CD4-positive, CD25-positive, alpha-beta regulatory T cell (primary cell): ENCODE measurements around the gene YBX1. TPM values are rescaled to one million over a fixed set of nuclear protein-coding genes. Genes with fewer than 3 reads are reported as not detected.

ENCODE experiments used
- ATAC-seq, 2 donors: fragments of 150-1000 bp; cut with Tn5 transposase; one replicate each; pipeline ENCODE4 v1.10.0; 2021; ENCODE audit warnings: low read depth in 2 of 2, moderate number of reproducible peaks in 2 of 2, moderate library complexity in 1 of 2
- DNase-seq, 3 donors: peaks; one replicate each; pipeline versions ENCODE4 v3.0.0 to v3.0.0-alpha.2; 2012 to 2022; ENCODE audit warnings: mixed read lengths in 1 of 3
- H3K27ac ChIP-seq: one replicate; pipeline ENCODE4 v1.7.0; 2013; ENCODE audit warnings: mild to moderate bottlenecking, low read length; ENCODE audit not compliant: insufficient read depth, poor library complexity, severe bottlenecking
- H3K27me3 ChIP-seq: one replicate; pipeline ENCODE4 v1.7.0; 2013; ENCODE audit warnings: low read length; ENCODE audit not compliant: control insufficient read depth, insufficient read depth
- H3K36me3 ChIP-seq: one replicate; pipeline ENCODE4 v1.7.0; 2013; ENCODE audit warnings: mild to moderate bottlenecking, low read length, moderate library complexity; ENCODE audit not compliant: control insufficient read depth, insufficient read depth
- H3K4me1 ChIP-seq: 2 replicates; pipeline ENCODE4 v1.7.0; 2013; ENCODE audit warnings: mild to moderate bottlenecking, low read length; ENCODE audit not compliant: insufficient read depth, control insufficient read depth, poor library complexity, severe bottlenecking
- H3K4me3 ChIP-seq: one replicate; pipeline ENCODE4 v1.7.0; 2013; ENCODE audit warnings: low read depth, mild to moderate bottlenecking, low read length, moderate library complexity
- H3K9me3 ChIP-seq, 2 experiments: 1 replicate in 1 of 2; 2 replicates in 1 of 2; pipeline ENCODE4 v1.7.0; 2013; ENCODE audit warnings: low read length in 2 of 2, mild to moderate bottlenecking in 1 of 2, moderate library complexity in 1 of 2; ENCODE audit not compliant: control insufficient read depth in 2 of 2
- H3K27ac Mint-ChIP-seq, 3 donors: one replicate each; pipeline ENCODE4 v1.8.0; 2020 to 2022; ENCODE audit warnings: mild to moderate bottlenecking in 3 of 3, mixed read lengths in 3 of 3, moderate library complexity in 2 of 3
- H3K27me3 Mint-ChIP-seq: one replicate; pipeline ENCODE4 v1.8.0; 2022; ENCODE audit warnings: mild to moderate bottlenecking, mixed read lengths
- H3K36me3 Mint-ChIP-seq: one replicate; pipeline ENCODE4 v1.8.0; 2020; ENCODE audit warnings: mixed read lengths
- H3K4me1 Mint-ChIP-seq, 4 donors: one replicate each; pipeline ENCODE4 v1.8.0; 2020 to 2022; ENCODE audit warnings: mixed read lengths in 4 of 4, mild to moderate bottlenecking in 1 of 4
- H3K4me3 Mint-ChIP-seq, 4 donors: one replicate each; pipeline ENCODE4 v1.8.0; 2020 to 2022; ENCODE audit warnings: mild to moderate bottlenecking in 4 of 4, mixed read lengths in 4 of 4, moderate library complexity in 3 of 4
- H3K9me3 Mint-ChIP-seq, 7 donors: one replicate each; pipeline ENCODE4 v1.8.0; 2020 to 2022; ENCODE audit warnings: mixed read lengths in 7 of 7, mild to moderate bottlenecking in 3 of 7, moderate library complexity in 2 of 7
- polyA plus RNA-seq, 4 donors: library from polyadenylated mRNA; unstranded; fragments of 300-500 nt; fragmentation: Illumina TruSeq; gene quantifications; one replicate each; pipeline ENCODE4 v1.2.3, GENCODE V29; 2021
- total RNA-seq: library from RNA; stranded (reverse); gene quantifications from one replicate; pipeline ENCODE4 v1.2.3, GENCODE V29; 2022

YBX1 gene
- total and polyA plus RNA-seq, 5 donors from 2014 or later: 89.9 to 323 (median 95.5) TPM

GRCh38 chr1:42736152-42736551 is 53.9 kb downstream of the YBX1 start:
- Mint-ChIP-seq H3K9me3 (peaks cover 0 to 2% (median 0%) of the 10 kb centered on the region in 7 donors), H3K27ac (no peak overlapping the region), H3K4me1 (peaks cover 0 to 11% (median 2%) of the 10 kb centered on the region in 4 donors), H3K27me3 (peaks cover 4% of the 10 kb centered on the region), H3K36me3 (no peaks in the 10 kb centered on the region), H3K4me3 (no peak overlapping the region)
- Histone ChIP-seq H3K9me3 (no peaks in the 10 kb centered on the region), H3K27me3 (no peaks in the 10 kb centered on the region), H3K4me1 (no peaks in the 10 kb centered on the region), H3K4me3 (no peak overlapping the region), H3K36me3 (no peaks in the 10 kb centered on the region), H3K27ac (no peak overlapping the region)
- DNase-seq: no peak
- ATAC-seq: no peak

GRCh38 chr1:42736571-42737200 is 54.5 kb downstream of the YBX1 start:
- Histone ChIP-seq H3K9me3 (no peaks in the 10 kb centered on the region), H3K27me3 (no peaks in the 10 kb centered on the region), H3K4me3 (no peak overlapping the region), H3K36me3 (no peaks in the 10 kb centered on the region), H3K27ac (no peak overlapping the region), H3K4me1 (no peaks in the 10 kb centered on the region)
- no peak for DNase-seq
- Mint-ChIP-seq H3K4me3 (no peak overlapping the region), H3K27ac (peak overlapping the region in 1 of 3 donors; percentile 78), H3K4me1 (peaks cover 0 to 11% (median 2%) of the 10 kb centered on the region in 4 donors), H3K36me3 (no peaks in the 10 kb centered on the region), H3K9me3 (peaks cover 0 to 2% (median 0%) of the 10 kb centered on the region in 7 donors), H3K27me3 (peaks cover 4% of the 10 kb centered on the region)
- ATAC-seq: no peak

- DNase-seq: peak in 1 of 3 donors; percentile 42
- no peak overlapping the region for H3K4me3 Mint-ChIP-seq
Measured at GRCh38 chr1:42737257-42737656, 55.0 kb downstream of the YBX1 start.

GRCh38 chr1:42737986-42738677 is 55.9 kb downstream of the YBX1 start:
- no peaks in the 10 kb centered on the region for H3K27me3 ChIP-seq
- Mint-ChIP-seq H3K27me3 (no peaks in the 10 kb centered on the region), H3K36me3 (no peaks in the 10 kb centered on the region), H3K9me3 (peaks cover 0 to 2% (median 0%) of the 10 kb centered on the region in 7 donors), H3K4me3 (no peak overlapping the region), H3K27ac (peak overlapping the region in 1 of 3 donors; percentile 20), H3K4me1 (peaks cover 0 to 11% (median 2%) of the 10 kb centered on the region in 4 donors)
- ATAC-seq (no peak), DNase-seq (no peak)
- H3K36me3 ChIP-seq: no peaks in the 10 kb centered on the region
- H3K4me3 ChIP-seq: no peak overlapping the region
- no peaks in the 10 kb centered on the region for H3K9me3 ChIP-seq
- no peaks in the 10 kb centered on the region for H3K4me1 ChIP-seq
- H3K27ac ChIP-seq: no peak overlapping the region

More at GRCh38 chr1:42737257-42737656, 55.0 kb downstream of the YBX1 start:
- no peak for ATAC-seq
- H3K4me1 Mint-ChIP-seq: peaks cover 0 to 11% (median 2%) of the 10 kb centered on the region in 4 donors
- no peaks in the 10 kb centered on the region for H3K36me3 ChIP-seq
- H3K27me3 Mint-ChIP-seq: peaks cover 2% of the 10 kb centered on the region
- H3K9me3 ChIP-seq: no peaks in the 10 kb centered on the region
- no peaks in the 10 kb centered on the region for H3K27me3 ChIP-seq
- peaks cover 0 to 2% (median 0%) of the 10 kb centered on the region in 7 donors for H3K9me3 Mint-ChIP-seq
- H3K27ac ChIP-seq: no peak overlapping the region
- H3K4me1 ChIP-seq: no peaks in the 10 kb centered on the region
- H3K4me3 ChIP-seq: no peak overlapping the region
- H3K36me3 Mint-ChIP-seq: no peaks in the 10 kb centered on the region
- H3K27ac Mint-ChIP-seq: peak overlapping the region in 2 of 3 donors; percentile 20 to 78

- ATAC-seq (no peak), DNase-seq (no peak)
- H3K36me3 ChIP-seq: no peaks in the 10 kb centered on the region
- no peaks in the 10 kb centered on the region for H3K4me1 ChIP-seq
- Mint-ChIP-seq H3K4me1 (peaks cover 0 to 11% (median 2%) of the 10 kb centered on the region in 4 donors), H3K4me3 (no peak overlapping the region), H3K27ac (no peak overlapping the region), H3K9me3 (peaks cover 0 to 2% (median 0%) of the 10 kb centered on the region in 7 donors), H3K36me3 (no peaks in the 10 kb centered on the region), H3K27me3 (no peaks in the 10 kb centered on the region)
- H3K9me3 ChIP-seq: no peaks in the 10 kb centered on the region
- no peak overlapping the region for H3K27ac ChIP-seq
- H3K4me3 ChIP-seq: no peak overlapping the region
- no peaks in the 10 kb centered on the region for H3K27me3 ChIP-seq
Measured at GRCh38 chr1:42738678-42739226, 56.5 kb downstream of the YBX1 start.

- no peak within 1 kb of the TSS for H3K27ac Mint-ChIP-seq
- H3K9me3 Mint-ChIP-seq: peaks cover 0 to 2% (median 0%) of the 10 kb centered on the region in 7 donors
- H3K27me3 Mint-ChIP-seq: no peaks in the 10 kb centered on the region
Measured at GRCh38 chr1:42739753-42740700, 57.8 kb downstream of the YBX1 start, which contains the start of gene CLDN19. CLDN19 (minus strand) TSS chr1:42740236; CDS start chr1:42740063, 173 bp downstream.

More at GRCh38 chr1:42739753-42740700, 57.8 kb downstream of the YBX1 start, which contains the start of gene CLDN19:
- ATAC-seq: no peak
- H3K4me1 Mint-ChIP-seq: peaks cover 0 to 11% (median 2%) of the 10 kb centered on the region in 4 donors
- H3K36me3 ChIP-seq: no peaks in the 10 kb centered on the region
- no peaks in the 10 kb centered on the region for H3K4me1 ChIP-seq
- H3K36me3 Mint-ChIP-seq: no peaks in the 10 kb centered on the region
- no peak within 1 kb of the TSS for H3K27ac ChIP-seq
- no peaks in the 10 kb centered on the region for H3K27me3 ChIP-seq
- no peak for DNase-seq
- H3K4me3 Mint-ChIP-seq: no peak within 1 kb of the TSS
- no peak within 1 kb of the TSS for H3K4me3 ChIP-seq
- no peaks in the 10 kb centered on the region for H3K9me3 ChIP-seq
